NCI-H748 (cell line): ENCODE measurements around the gene PPEF1.
A peak's percentile ranks its signal among the peaks of the same experiment; 100 is the strongest.

ENCODE experiments used
- DNase-seq: peaks from one replicate; lab custom pipeline; 2025; ENCODE audit not compliant: unreplicated experiment; lab: John Stamatoyannopoulos, UW

PPEF1 gene

GRCh38 chrX:18707426-18708049, at the start of gene PPEF1:
TSS of gene PPEF1 (plus strand) at chrX:18707645. CDS start at chrX:18707781, 136 bp downstream.
- DNase-seq = peak; percentile 48

- no peak for DNase-seq
These were observed 46.2 kb upstream of the PPEF1 start for GRCh38 chrX:18661273-18661672.

GRCh38 chrX:18664947-18665346, 42.5 kb upstream of the PPEF1 start:
- peak; percentile 4 for DNase-seq

GRCh38 chrX:18666614-18667013, 40.8 kb upstream of the PPEF1 start:
- no peak for DNase-seq

- DNase-seq = peak; percentile 42
These were observed 39.2 kb upstream of the PPEF1 start for GRCh38 chrX:18668071-18668835.

GRCh38 chrX:18672008-18672407, 35.4 kb upstream of the PPEF1 start, which contains the start of gene RS1:
TSS of gene RS1 (minus strand) at chrX:18672108. CDS start at chrX:18672068, 40 bp downstream.
- no peak for DNase-seq

- peak; percentile 68 for DNase-seq
These were observed 33.0 kb upstream of the PPEF1 start for GRCh38 chrX:18674417-18674787.

GRCh38 chrX:18674788-18675735, 32.4 kb upstream of the PPEF1 start:
- DNase-seq = peak; percentile 75

GRCh38 chrX:18676050-18676449, 31.4 kb upstream of the PPEF1 start:
- DNase-seq = no peak

GRCh38 chrX:18676470-18676869, 31.0 kb upstream of the PPEF1 start:
- peak; percentile 75 for DNase-seq

GRCh38 chrX:18677161-18677869, 30.1 kb upstream of the PPEF1 start:
- DNase-seq = no peak

GRCh38 chrX:18681996-18682395, 25.4 kb upstream of the PPEF1 start:
- DNase-seq = no peak

- no peak for DNase-seq
These were observed 24.5 kb upstream of the PPEF1 start for GRCh38 chrX:18682979-18683387.

GRCh38 chrX:18687856-18688495, 19.5 kb upstream of the PPEF1 start:
- DNase-seq = no peak

- no peak for DNase-seq
These were observed 16.0 kb upstream of the PPEF1 start for GRCh38 chrX:18691431-18691830.

GRCh38 chrX:18692541-18692940, 14.9 kb upstream of the PPEF1 start:
- no peak for DNase-seq

- no peak for DNase-seq
These were observed 10.8 kb upstream of the PPEF1 start for GRCh38 chrX:18696653-18697052.

- DNase-seq = peak; percentile 69
These were observed 8.5 kb upstream of the PPEF1 start for GRCh38 chrX:18698737-18699650.
